GM12864 (cell line): ENCODE measurements around the gene ADAMTS8.

Source experiments
- DNase-seq: peaks from one replicate; pipeline ENCODE4 v3.0.0-alpha.2; 2011; ENCODE audit warnings: low read depth
- H3K4me3 ChIP-seq: 2 replicates; pipeline ENCODE4 v1.5.1; 2011; ENCODE audit warnings: mild to moderate bottlenecking, low read depth, low read length, control low read depth
- CTCF ChIP-seq: IDR thresholded peaks from 2 replicates; pipeline ENCODE4 v1.5.1; 2011; ENCODE audit warnings: low read depth, mild to moderate bottlenecking, moderate library complexity, low read length, control low read depth, inconsistent platforms; ENCODE audit errors: missing control alignments

Gene ADAMTS8

GRCh38 chr11:130428316-130429119, at the start of gene ADAMTS8:
TSS of gene ADAMTS8 (minus strand) at chr11:130428609. CDS start at chr11:130428286, 323 bp downstream.
- DNase-seq = no peak
- no peak for TF ChIP-seq CTCF

GRCh38 chr11:130477586-130478203, 49.3 kb upstream of the ADAMTS8 start:
- no peak for TF ChIP-seq CTCF
- no peak for DNase-seq
- H3K4me3 ChIP-seq = no peak overlapping the region

More at GRCh38 chr11:130428316-130429119, at the start of gene ADAMTS8:
- no peak within 1 kb of the TSS for H3K4me3 ChIP-seq

- no peak overlapping the region for H3K4me3 ChIP-seq
- no peak for TF ChIP-seq CTCF
- no peak for DNase-seq
These were observed 48.6 kb upstream of the ADAMTS8 start for GRCh38 chr11:130476922-130477491.

- no peak for TF ChIP-seq CTCF
- no peak overlapping the region for H3K4me3 ChIP-seq
- DNase-seq = no peak
These were observed 48.0 kb upstream of the ADAMTS8 start for GRCh38 chr11:130476200-130476921.

GRCh38 chr11:130475426-130476053, 47.1 kb upstream of the ADAMTS8 start:
- no peak for TF ChIP-seq CTCF
- H3K4me3 ChIP-seq = no peak overlapping the region
- no peak for DNase-seq

- no peak overlapping the region for H3K4me3 ChIP-seq
- no peak for TF ChIP-seq CTCF
- no peak for DNase-seq
These were observed 46.4 kb upstream of the ADAMTS8 start for GRCh38 chr11:130474637-130475400.
